HG03520 (cell line): Measurements from ENCODE around the gene LRRC4B.

ENCODE experiments used
- ATAC-seq: cut with Tn5 transposase; IDR thresholded peaks from one replicate; pipeline ENCODE4 v1.9.1; 2021; ENCODE audit warnings: mild to moderate bottlenecking, moderate library complexity; ENCODE audit not compliant: unreplicated experiment

LRRC4B gene

DNA sequence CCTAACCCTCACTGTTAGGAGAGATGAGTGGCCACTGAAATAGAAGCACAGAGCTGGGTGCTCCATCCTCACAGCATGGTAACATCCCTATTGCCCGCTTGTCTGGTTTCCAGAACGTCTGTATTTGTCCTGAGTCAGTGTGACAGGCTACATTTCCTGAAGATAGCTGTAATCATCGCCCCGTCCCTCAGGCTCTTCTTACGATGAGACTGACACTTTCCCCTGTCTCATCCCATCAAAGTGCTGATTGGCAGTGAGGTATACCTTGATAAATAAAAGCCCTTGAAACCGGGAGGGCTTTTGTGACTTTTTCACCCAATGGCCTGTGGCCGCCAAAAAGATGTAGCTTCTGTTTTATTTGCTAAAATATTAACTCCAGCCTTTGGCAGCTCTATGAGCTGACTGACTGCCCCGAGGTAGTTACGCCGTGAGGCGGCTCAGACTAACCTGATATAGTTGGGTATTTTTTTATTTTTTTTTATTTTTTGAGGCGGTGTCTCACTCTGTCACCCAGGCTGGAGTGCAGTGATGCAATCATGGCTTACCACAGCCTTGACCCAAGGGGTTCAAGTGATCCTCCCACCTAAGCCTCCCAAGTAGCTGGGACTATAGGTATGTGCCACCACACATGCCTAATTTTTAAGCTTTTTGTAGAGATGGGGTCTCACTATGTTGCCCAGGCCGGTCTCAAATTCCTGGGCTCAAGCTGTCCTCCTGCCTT lies 5.7 kb upstream of the LRRC4B start:
- no peak for ATAC-seq

DNA sequence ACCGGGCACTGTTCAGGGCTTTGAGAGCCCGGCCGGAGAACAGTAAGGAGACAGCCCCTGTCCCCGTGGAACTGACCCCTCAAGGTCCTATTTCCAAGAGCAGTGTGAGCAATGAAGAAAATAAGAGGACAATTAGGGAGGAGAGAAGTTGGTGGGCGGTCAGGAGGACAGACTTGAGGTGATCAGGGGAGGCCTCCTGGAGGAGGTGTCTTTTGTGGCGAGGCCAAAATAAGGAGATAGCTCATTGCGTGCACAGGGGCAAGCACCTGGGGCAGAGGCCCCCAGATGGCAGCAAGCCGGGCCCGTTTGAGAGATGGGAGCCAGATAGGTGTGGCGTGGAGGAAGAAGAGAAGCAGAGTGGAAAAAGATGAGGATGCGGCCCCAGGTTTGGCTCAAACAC lies 2.8 kb upstream of the LRRC4B start:
- ATAC-seq = no peak

DNA sequence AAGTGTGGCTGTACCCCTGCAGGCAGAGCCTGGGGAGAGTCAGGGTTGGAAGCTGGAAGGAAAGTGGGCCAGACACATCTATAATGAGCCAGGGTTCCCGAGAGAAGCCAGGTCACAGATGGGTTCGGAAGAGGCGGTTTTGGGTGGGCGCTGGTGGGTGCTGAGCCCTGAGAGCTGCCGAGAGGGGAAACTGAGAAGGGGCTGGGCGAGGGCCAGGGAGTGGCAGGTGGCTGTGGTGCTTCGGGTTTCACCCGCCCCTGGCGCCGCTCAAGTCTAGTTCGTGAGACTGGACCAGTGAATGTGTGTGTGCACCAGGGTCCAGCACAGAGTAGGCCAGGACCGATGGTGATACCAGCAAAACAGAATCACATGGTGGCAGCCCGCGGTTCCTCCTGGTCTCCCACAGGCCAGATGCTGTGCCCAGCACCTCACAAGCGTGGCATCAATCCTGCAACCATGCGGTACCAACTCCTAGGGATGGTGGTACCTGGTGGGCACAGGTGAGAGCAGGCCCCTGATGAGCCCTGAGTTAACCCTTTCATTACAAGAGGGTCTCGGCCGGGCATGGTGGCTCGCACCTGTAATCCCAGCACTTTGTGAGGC lies 1.8 kb upstream of the LRRC4B start:
- no peak for ATAC-seq

DNA sequence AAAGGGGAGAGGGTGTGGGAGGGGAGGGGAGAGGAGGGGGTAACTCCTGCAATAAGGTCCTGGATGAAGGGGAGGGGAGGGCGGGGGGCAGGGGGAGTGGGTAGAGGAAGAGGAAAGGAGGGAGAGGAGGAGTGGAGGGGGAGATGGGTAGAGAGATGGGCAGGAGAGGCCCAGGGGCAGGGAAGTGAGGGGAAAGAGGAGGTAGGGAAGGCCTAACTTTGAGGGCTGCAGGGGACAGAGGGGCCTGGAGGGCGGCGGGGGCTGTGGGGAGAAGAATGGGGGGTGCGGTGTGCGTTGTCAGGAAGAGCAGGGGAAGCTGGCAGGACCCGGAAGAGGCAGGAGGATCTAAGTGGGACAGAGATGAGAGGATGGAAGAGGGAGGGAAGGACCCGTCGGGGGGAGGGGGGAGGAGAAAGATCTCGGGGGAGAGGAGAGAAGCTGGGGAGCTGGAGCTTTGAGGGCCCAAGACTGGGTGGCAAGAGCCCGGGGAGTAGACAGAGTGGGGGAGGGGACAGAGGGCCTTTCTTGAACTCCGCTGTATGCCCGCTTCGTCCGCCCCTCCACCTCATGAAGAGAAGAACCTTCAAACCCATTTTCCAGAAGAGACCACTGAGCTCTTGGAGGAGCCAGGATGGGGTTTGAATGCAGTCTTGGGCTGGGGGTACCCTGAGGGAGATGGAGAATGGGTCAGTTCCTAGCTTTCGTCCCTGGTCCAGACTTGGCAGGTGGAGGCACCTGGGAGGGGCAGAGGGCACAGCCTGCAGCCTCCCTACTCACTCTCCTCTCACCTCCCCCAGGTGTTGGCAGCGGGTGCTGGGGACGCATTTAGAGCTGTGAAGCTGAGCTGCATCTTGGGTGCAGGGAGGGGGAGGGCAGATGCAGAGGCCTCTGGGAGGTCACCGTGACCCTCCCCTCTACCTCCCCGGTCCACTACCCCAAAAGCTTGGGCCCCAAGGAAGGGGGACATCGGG lies 778 bp upstream of the LRRC4B start:
- ATAC-seq = no peak

DNA sequence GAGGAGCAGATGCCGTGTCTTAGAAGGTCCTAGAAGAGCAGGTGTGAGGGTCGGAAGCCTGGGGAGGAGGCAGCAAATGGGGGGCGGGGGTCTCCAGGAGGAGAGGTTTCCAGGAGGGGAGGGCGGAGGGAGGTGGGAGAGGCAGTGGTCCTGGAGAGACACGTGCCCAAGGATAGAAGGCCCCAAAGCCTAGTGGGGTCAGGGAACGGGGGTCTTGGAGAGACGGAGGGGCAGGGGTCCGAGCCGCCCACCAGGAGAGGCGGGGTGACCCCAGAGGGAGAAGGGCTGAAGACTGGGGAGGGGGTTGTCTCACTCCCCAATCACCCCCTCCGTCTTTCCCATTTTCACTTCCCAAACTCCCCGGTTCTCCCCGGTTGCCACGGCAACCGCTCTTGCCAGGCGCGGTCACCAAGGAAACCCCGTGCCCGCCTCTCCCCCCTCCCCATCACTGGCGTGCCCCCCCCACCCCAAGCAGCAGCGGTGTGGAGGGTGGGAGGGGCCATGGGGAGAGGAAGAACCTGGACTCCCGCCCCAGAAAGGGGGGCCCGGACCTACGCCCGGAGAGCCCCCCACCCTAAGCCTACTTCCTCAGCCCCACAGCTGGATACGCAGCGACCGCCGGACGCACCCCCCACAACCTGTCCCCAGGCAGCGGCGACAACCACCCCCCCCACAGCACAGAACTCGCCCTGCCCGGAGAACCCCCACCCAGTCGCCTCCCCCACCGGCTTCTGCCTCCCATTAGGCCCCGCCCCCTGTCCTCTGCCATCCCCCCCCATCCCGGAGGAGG lies 988 bp downstream of the LRRC4B start:
- no peak for ATAC-seq

DNA sequence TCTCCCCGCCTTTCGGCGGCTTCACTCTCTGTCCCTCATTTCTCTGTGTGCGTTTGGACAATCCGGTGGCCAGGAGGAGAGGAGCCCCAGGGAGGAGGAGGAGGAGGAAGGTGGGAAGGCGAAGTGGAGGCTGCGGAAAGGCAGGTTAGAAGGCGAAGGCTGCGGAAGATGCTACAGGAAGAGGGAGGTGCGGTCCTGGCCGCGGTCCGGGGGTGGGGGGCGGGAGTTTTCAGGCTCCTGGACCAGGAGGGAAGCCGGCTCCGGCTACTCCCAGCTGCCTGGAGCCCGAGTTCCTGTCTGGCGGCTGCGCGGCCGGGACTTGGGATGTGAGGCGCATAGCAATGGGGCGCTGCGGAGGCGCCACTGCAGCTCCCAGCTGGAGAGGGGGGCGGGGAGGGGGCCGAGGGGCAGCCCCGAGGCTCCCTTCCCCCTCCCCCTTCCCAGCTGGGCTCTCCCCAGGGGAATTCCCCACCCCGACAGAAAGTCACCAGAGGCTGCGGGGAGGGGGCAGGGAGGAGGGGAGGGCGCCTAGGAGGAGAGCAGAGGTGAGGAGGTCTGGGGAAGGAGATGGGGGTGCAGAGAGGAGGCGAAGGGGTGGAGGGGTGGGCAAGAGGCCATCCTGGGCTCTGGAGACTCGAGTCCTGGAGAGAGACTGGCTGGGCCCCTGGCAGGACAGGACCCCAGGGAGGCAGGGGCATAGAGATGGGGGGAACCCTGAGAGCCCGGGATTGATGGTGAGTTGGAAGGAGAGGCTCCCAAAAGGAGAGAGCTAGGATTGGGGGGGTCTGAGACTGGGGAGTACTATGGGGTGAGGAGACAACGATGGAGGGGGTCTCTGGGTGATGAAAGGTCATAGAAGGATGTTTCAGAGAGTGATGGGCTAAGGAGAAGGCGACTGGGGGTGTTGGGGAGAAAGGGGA lies 2.0 kb downstream of the LRRC4B start:
- no peak for ATAC-seq

DNA sequence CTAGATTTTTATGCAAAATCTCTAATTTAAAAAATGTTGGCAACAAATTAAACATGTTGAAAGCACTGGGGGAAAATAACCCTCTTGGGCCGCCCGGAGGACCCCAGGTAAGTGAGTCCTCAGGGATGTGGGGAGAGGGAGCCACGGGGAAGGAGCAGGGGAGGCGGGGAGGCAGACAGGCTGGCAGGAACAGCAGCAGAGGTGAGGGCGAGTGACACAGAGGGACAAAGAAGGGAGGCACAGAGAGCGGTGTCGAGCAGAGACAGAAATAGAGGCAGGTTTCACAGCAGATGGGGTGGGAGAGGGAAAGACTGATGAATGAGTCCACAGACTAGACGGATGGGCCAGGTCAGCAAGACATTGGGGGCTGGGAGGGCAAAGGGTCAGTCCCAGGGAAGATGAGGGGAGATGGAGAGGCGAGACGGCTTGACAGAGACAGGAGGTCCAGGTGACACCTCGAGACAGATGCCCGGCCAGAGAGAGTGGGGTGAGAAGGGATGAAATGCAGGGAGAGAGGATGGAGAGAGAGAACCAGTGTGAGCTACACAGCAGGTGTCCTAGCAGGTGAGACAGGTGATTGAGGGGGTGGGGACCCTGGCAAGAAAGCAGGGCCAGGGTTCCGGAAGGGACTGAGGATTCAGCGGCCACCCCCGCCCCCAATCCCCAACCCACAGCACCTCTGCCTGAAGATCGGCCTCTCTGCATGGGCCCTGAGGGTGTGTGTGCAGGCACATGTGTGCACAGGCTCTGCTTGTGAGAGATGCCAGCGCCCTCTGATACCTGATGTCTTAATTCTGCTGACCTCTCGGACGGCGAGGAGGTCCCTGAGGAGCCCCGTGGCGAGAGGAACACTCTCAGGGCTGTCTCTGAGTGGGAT lies 3.8 kb downstream of the LRRC4B start:
- no peak for ATAC-seq

DNA sequence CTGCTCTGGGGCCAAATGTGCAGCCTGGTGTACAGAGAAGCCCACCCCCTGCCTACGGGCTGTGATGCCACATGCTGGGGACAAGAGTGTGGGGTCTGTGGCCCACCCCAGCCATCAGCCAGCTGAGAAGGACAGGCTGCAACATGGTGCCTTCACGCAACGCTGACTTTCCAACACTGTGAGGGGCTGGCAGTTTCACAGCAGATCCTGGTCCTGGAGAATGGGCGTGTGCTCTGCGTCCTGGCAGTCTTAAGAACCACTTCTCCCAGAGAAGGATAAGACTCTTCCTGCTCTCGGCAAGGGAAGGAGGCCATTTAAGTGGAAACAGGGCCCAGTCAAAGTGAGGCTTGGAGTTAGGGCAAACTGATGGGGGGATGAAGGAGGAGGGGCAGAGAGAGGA lies 4.6 kb downstream of the LRRC4B start:
- no peak for ATAC-seq

DNA sequence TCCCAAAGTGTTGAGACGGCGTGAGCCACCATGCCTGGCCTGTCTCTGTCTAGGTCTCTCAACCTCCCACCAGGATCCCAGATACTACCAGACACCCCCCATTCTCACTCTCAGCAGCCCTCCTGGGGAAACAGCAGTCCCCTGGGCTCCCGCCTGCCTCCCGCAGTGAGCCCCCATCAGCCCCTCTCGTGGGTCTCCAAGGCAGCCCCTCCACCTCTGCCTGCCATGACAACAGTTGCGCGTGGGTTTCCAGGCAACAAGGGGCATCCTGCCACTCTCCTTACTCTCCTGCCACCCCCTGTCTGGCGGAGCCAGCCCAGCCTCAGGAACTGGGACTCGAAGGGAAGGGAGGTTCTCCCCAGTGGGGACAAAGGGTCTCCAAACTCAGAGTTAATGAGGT lies 5.2 kb downstream of the LRRC4B start:
- no peak for ATAC-seq

DNA sequence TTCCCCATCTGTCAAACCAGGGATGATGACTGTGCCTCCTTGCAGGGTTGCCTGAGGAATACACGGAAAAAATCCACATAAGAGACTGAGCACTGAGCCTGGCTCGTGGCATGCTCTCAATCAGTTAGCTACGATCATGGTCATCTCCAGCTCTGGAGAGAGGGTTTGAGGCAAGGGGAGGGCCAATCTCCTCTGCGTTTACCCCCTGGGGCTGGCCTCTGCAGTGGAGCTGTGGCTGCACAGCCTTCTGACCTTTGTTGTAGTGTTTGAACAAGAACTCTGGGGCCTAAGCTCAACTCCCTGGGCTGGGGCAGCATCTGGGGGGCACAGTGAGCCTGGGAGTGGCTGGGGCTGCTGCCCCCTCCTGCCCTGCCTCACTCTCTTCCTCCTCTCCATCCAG lies 5.9 kb downstream of the LRRC4B start:
- ATAC-seq = no peak

DNA sequence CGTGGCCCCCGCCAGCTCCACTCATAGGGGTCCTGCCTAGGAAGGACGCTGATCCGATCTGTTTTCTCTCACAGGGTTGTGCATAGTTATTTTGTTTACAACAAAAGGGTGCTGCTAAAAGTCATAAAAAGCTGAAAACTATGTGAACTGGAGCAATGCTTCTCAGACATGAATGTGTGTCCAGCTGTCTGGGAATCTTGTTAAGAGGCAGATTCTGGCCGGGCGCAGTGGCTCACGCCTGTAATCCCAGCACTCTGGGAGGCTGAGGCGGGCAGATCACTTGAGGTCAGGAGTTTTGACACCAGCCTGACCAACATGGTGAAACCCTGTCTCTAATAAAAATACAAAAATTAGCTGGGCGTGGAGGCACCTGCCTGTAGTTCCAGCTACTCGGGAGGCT lies 8.6 kb downstream of the LRRC4B start:
- no peak for ATAC-seq

DNA sequence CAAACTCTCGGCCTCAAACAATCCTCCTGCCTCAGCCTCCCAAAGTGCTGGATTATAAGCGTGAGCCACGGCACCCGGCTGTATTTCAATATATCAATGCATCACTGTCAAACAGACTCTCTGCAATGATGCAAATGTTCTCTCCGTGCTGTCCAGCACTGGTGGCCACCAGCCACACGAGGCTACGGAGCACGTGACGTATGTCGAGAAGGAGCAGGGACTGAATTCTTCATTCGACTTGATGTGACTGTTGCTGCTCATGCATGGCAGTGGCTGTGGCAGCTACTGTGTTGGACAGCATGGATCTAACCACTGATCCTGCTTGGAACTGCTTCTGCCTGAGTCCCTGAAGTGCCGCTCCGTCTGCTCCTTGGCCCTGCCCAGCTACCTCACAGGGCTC lies 9.8 kb downstream of the LRRC4B start:
- ATAC-seq = no peak

DNA sequence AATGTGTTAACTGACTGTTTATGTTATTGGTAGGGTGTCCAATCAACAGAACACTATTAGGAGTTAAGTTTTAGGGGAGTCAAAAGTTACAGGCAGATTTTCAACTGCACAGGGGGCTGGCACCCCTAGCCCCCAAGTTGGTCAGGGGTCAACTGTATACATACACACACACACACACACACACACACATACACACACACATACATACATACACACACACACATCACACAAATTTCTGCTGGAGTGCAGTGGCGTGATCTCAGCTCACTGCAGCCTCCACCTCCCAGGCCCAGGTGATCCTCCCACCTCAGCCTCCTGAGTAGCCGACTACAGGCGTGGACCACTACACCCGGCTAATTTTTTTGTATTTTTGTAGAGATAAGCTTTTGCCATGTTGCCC lies 10.2 kb downstream of the LRRC4B start:
- ATAC-seq = no peak

DNA sequence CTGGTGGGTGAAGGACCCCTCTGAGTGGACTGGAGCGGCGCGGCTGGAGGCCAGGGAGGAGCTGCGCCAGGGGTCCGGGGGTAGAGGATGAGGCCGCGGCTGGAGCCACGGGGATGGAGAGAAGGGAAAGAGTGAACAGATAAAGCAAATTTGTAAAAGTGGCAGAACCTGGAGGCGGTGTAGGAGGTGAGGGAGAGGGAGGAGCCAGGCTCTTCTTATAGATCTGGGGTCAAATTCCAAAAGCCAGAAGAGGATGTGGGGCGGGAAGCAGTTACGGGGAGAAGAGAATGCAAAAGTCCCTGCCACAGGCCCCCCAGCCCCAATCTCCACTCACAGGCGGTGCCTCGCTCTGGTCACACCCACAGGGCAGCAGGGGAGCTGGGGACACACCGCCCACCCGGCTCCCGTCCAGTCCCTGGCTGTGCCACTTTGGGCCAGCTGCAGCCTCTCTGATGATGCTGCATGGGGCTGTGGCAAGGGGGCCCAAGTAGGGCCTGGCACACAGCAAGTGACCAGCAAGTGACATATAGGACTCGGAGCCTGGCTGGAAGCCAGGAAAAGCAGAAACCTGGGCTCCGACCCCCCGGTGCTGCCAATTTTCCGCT lies 11.1 kb downstream of the LRRC4B start:
- ATAC-seq = no peak

DNA sequence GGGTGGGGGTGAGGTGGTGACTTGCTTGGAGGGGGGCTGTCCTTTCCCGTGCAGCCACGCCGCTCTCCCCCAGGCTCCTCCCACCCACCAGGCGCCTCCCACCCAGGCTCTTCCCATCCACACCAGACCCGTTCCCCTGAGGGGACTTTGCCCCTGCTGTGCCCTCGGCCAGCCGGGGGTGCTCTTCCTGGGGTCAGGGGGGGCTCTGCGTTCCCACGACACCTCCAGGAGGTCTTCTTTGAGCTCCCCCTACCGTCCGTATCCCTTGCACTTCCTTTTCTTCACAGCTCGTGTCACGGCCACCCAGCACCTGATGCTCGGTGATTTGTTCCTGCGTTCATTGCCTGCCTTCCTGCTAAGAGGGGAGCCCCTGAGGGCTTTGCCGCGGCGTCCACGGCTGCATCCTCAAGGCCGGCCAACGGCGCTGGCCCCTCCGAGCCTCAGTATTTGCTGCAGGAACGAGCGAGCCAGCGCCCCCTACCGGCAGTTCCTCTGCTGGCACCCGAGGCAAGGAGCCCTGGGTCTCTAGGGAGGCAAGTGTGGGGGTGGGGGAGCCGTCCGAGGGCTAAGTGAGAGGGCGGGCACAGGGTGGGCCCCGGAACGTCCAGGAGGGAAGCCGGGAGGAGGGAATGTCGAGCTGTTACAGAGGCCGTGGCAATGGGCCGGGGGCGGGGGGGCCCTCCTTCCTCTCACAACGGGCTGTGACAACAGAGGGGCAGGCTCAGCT lies 11.8 kb downstream of the LRRC4B start:
- ATAC-seq = no peak

DNA sequence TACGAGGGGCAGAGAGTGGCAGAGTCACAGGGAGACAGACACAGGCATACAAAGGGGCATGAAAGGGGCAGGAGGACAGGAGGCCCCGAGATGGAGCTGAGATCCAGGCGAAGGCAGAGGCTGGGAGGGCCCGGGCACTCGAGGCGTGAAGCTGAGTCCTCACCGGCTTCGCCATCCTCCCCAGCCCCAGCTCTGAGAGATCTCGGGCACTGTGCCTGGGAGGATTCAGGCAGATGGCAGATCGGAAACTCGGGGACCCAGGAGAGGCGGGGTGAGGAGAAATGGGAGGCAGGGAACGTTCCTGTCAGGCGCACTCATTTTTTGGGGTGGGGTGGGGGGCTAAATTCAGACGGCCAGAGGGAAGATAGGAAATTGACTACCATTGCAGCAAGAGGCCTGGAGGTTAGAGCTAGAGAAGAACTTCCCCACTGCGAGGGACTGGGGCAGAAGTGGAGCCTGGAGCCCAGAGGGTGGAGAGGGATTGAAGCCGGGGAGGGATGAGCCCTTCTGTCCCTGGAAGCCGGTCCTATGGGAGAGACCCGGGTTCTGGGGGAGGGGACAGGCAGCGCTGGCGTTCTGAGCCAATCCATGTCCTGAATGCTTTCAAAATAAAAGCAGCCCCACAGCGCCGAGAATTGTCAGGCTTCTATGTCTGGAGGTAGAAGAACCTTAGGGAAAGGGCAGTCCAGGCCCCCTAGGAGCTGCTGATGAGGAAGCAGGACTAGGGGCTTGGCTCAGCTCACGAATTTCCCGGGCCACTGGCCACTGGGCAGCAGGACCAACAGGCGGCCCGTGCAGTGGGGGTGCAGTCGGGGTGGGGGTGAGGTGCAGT lies 12.6 kb downstream of the LRRC4B start:
- ATAC-seq = no peak

DNA sequence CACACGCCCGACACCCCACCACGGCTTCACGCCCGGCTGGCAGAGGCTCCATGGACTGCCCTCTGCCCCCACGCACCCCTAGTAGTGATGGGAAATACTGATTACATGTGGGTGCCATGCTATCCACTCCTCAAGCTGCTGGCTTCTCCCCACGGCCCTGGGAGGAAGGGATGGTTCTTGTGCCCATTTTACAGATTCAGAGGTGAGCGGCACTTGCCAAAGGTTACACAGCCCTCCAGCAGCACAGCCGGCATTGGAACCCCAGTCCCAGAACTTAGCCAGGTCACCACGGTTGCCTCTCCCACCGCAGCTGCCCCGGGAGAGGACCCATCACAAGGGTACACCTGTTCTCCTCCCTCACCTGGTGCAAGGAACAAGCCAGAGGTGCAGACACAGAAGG lies 13.2 kb downstream of the LRRC4B start:
- ATAC-seq = no peak
